GM19438 (cell line): ENCODE results near the gene ANTXR1.
"Not testable (repeated sequence)": the region's sequence is repeated elsewhere in the genome, so short reads cannot be mapped to it uniquely, and the experiment has no call there.

Experiments used
- ATAC-seq: cut with Tn5 transposase; IDR thresholded peaks from one replicate; pipeline ENCODE4 v1.9.1; 2021; ENCODE audit warnings: low read depth; ENCODE audit not compliant: unreplicated experiment

ANTXR1 gene

GRCh38 chr2:69250981-69251380 lies 238.0 kb downstream of the ANTXR1 start:
- ATAC-seq = no peak

GRCh38 chr2:69251943-69252342 lies 239.0 kb downstream of the ANTXR1 start:
- no peak for ATAC-seq

GRCh38 chr2:69253112-69253511 lies 240.1 kb downstream of the ANTXR1 start:
- no peak for ATAC-seq

GRCh38 chr2:69253611-69254301 lies 240.8 kb downstream of the ANTXR1 start:
- ATAC-seq = no peak

- ATAC-seq = no peak
Measured at GRCh38 chr2:69255760-69256159, 242.8 kb downstream of the ANTXR1 start.

- ATAC-seq = not testable (repeated sequence)
Measured at GRCh38 chr2:69259994-69260591, 247.1 kb downstream of the ANTXR1 start.

- ATAC-seq = no peak
Measured at GRCh38 chr2:69260666-69261065, 247.7 kb downstream of the ANTXR1 start.

- ATAC-seq = no peak
Measured at GRCh38 chr2:69269330-69269729, 256.4 kb downstream of the ANTXR1 start.

- no peak for ATAC-seq
Measured at GRCh38 chr2:69271831-69272257, 258.9 kb downstream of the ANTXR1 start.

GRCh38 chr2:69272803-69273471 lies 260.0 kb downstream of the ANTXR1 start:
- ATAC-seq = no peak

GRCh38 chr2:69275490-69275889 lies 262.5 kb downstream of the ANTXR1 start:
- ATAC-seq = no peak

- ATAC-seq = no peak
Measured at GRCh38 chr2:69278366-69278765, 265.4 kb downstream of the ANTXR1 start.

- no peak for ATAC-seq
Measured at GRCh38 chr2:69279211-69279610, 266.2 kb downstream of the ANTXR1 start.

GRCh38 chr2:69279931-69280681 lies 267.1 kb downstream of the ANTXR1 start:
- ATAC-seq = no peak

GRCh38 chr2:69280796-69281412 lies 267.9 kb downstream of the ANTXR1 start:
- no peak for ATAC-seq

GRCh38 chr2:69285379-69285894 lies 272.5 kb downstream of the ANTXR1 start:
- no peak for ATAC-seq

- ATAC-seq = no peak
Measured at GRCh38 chr2:69287544-69287943, 274.6 kb downstream of the ANTXR1 start.

GRCh38 chr2:69288429-69288828 lies 275.4 kb downstream of the ANTXR1 start:
- no peak for ATAC-seq

- no peak for ATAC-seq
Measured at GRCh38 chr2:69291004-69291650, 278.1 kb downstream of the ANTXR1 start.

GRCh38 chr2:69291721-69292120 lies 278.7 kb downstream of the ANTXR1 start:
- no peak for ATAC-seq
